Loucy (cell line): ENCODE data around the gene OR7G2.

Experiments used
- H2AFZ ChIP-seq: fragments of 200-600 bp; sonication (generic); 2 replicates; pipeline ENCODE4 v1.6.0; 2016; ENCODE audit warnings: antibody characterized with exemption, mild to moderate bottlenecking, low read length, moderate library complexity
- H3F3A ChIP-seq: fragments of 200-600 bp; 2 replicates; pipeline ENCODE4 v1.6.0; 2016; ENCODE audit warnings: antibody characterized with exemption, low read depth, mild to moderate bottlenecking
- H3K27me3 ChIP-seq: fragments of 200-600 bp; sonication (generic); 2 replicates; pipeline ENCODE4 v1.6.1; 2014; ENCODE audit warnings: low read length, mild to moderate bottlenecking; ENCODE audit not compliant: insufficient read depth, poor library complexity, severe bottlenecking
- H3K36me3 ChIP-seq: fragments of 200-600 bp; sonication (generic); 2 replicates; pipeline ENCODE4 v1.6.1; 2016; ENCODE audit warnings: low read length; ENCODE audit not compliant: insufficient read depth
- H3K4me1 ChIP-seq: fragments of 200-600 bp; sonication (generic); 2 replicates; pipeline ENCODE4 v1.5.1; 2014; ENCODE audit warnings: low read length, mild to moderate bottlenecking; ENCODE audit not compliant: insufficient read depth, poor library complexity, severe bottlenecking
- H3K4me2 ChIP-seq: fragments of 200-600 bp; sonication (generic); 2 replicates; pipeline ENCODE4 v1.6.0; 2014; ENCODE audit warnings: antibody characterized with exemption, low read length, low read depth, mild to moderate bottlenecking; ENCODE audit not compliant: poor library complexity, severe bottlenecking
- H3K4me3 ChIP-seq: fragments of 200-600 bp; sonication (generic); 2 replicates; pipeline ENCODE4 v1.5.1; 2014; ENCODE audit warnings: low read length, mild to moderate bottlenecking, mixed read lengths; ENCODE audit not compliant: poor library complexity, severe bottlenecking
- H3K79me2 ChIP-seq: fragments of 200-600 bp; sonication (generic); 2 replicates; pipeline ENCODE4 v1.6.1; 2014; ENCODE audit warnings: low read length; ENCODE audit not compliant: insufficient read depth
- H3K9ac ChIP-seq: fragments of 200-600 bp; sonication (generic); 2 replicates; pipeline ENCODE4 v1.6.0; 2014; ENCODE audit warnings: mild to moderate bottlenecking, low read depth, low read length, moderate library complexity; ENCODE audit not compliant: poor library complexity, severe bottlenecking
- H3K9me2 ChIP-seq: fragments of 200-600 bp; sonication (generic); replicated peaks from 2 replicates; pipeline ENCODE4 v1.6.1; 2016; ENCODE audit warnings: low read depth, low read length, mixed read lengths
- H3K9me3 ChIP-seq: fragments of 200-600 bp; sonication (generic); 2 replicates; pipeline ENCODE4 v1.6.1; 2014; ENCODE audit warnings: mild to moderate bottlenecking, antibody characterized with exemption, low read length, low read depth; ENCODE audit not compliant: insufficient read depth
- H4K20me1 ChIP-seq: fragments of 200-600 bp; sonication (generic); 2 replicates; pipeline ENCODE4 v1.6.0; 2014; ENCODE audit warnings: antibody characterized with exemption, low read length, mild to moderate bottlenecking; ENCODE audit not compliant: insufficient read depth, poor library complexity, severe bottlenecking
- CTCF ChIP-seq: fragments of 200-600 bp; sonication (generic); conservative IDR thresholded peaks from 2 replicates; pipeline ENCODE4 v1.5.1; 2014; ENCODE audit warnings: mild to moderate bottlenecking, antibody characterized with exemption, low read length
- EZH2phosphoT487 ChIP-seq: fragments of 200-600 bp; IDR thresholded peaks from 2 replicates; pipeline ENCODE4 v1.6.1; 2018; ENCODE audit warnings: antibody characterized with exemption, mild to moderate bottlenecking, moderate library complexity, borderline replicate concordance

OR7G2 gene

GRCh38 chr19:9151367-9151766 lies 44.1 kb upstream of the OR7G2 start:
- no peak for TF ChIP-seq EZH2phosphoT487
- TF ChIP-seq CTCF = no peak
- Histone ChIP-seq H4K20me1 (peaks cover 25% of the 10 kb centered on the region), H3F3A (no peaks in the 10 kb centered on the region), H3K36me3 (peaks cover 40% of the 10 kb centered on the region; the same call in 1 of the 2 replicates), H2AFZ (no peak overlapping the region), H3K9me2 (no peaks in the 10 kb centered on the region), H3K4me3 (no peak overlapping the region), H3K9ac (no peak overlapping the region), H3K79me2 (peaks cover 97% of the 10 kb centered on the region), H3K27me3 (no peaks in the 10 kb centered on the region), H3K9me3 (peaks cover 4% of the 10 kb centered on the region; the same call in 1 of the 2 replicates), H3K4me2 (no peak overlapping the region), H3K4me1 (no peaks in the 10 kb centered on the region)

- no peak overlapping the region for H3K9ac ChIP-seq
- H4K20me1 ChIP-seq = peaks cover 21% of the 10 kb centered on the region
- no peaks in the 10 kb centered on the region for H3F3A ChIP-seq
- H3K9me2 ChIP-seq = no peaks in the 10 kb centered on the region
- H3K79me2 ChIP-seq = peaks cover 98% of the 10 kb centered on the region
- H3K4me1 ChIP-seq = no peaks in the 10 kb centered on the region
- no peaks in the 10 kb centered on the region for H3K27me3 ChIP-seq
- no peak for TF ChIP-seq CTCF
- TF ChIP-seq EZH2phosphoT487 = no peak
- peaks cover 33% of the 10 kb centered on the region; the same call in 1 of the 2 replicates for H3K36me3 ChIP-seq
- H3K4me2 ChIP-seq = no peak overlapping the region
- H3K4me3 ChIP-seq = no peak overlapping the region
- no peak overlapping the region for H2AFZ ChIP-seq
- peaks cover 4% of the 10 kb centered on the region; the same call in 1 of the 2 replicates for H3K9me3 ChIP-seq
These were observed 43.4 kb upstream of the OR7G2 start for GRCh38 chr19:9150650-9151049.

GRCh38 chr19:9149997-9150396 lies 42.7 kb upstream of the OR7G2 start:
- Histone ChIP-seq H3K4me3 (no peak overlapping the region), H3K9me3 (peaks cover 11% of the 10 kb centered on the region; the same call in 1 of the 2 replicates), H3K4me2 (no peak overlapping the region), H4K20me1 (peaks cover 21% of the 10 kb centered on the region), H3K9me2 (no peaks in the 10 kb centered on the region), H3F3A (no peaks in the 10 kb centered on the region), H3K4me1 (no peaks in the 10 kb centered on the region), H3K27me3 (no peaks in the 10 kb centered on the region), H3K79me2 (peaks cover 98% of the 10 kb centered on the region), H2AFZ (no peak overlapping the region), H3K36me3 (peaks cover 28% of the 10 kb centered on the region; the same call in 1 of the 2 replicates), H3K9ac (no peak overlapping the region)
- no peak for TF ChIP-seq CTCF
- TF ChIP-seq EZH2phosphoT487 = no peak
